Mesendoderm (in vitro differentiated cells): ENCODE measurements around the gene ADGRG3.
A peak's percentile ranks its signal among the peaks of the same experiment; 100 is the strongest.
"Not testable (repeated sequence)": the region's sequence is repeated elsewhere in the genome, so short reads cannot be mapped to it uniquely, and the experiment has no call there.

Source experiments
- DNase-seq: peaks from one replicate; pipeline ENCODE4 v3.0.0; 2013
- H2AK5ac ChIP-seq: 2 replicates; pipeline ENCODE4 v1.6.1; 2013; ENCODE audit warnings: low read length, inconsistent platforms
- H2BK120ac ChIP-seq: 2 replicates; pipeline ENCODE4 v1.6.1; 2013; ENCODE audit warnings: low read depth, mild to moderate bottlenecking, low read length, moderate library complexity, mixed read lengths
- H2BK15ac ChIP-seq: replicated peaks from 2 replicates; pipeline ENCODE4 v1.6.1; 2013; ENCODE audit warnings: low read depth, mild to moderate bottlenecking, moderate library complexity
- H2BK5ac ChIP-seq: 2 replicates; pipeline ENCODE4 v1.6.1; 2013; ENCODE audit warnings: low read length, inconsistent platforms
- H3K18ac ChIP-seq: 2 replicates; pipeline ENCODE4 v1.6.1; 2013; ENCODE audit warnings: mild to moderate bottlenecking, low read length, mixed read lengths
- H3K23ac ChIP-seq: one replicate; pipeline ENCODE4 v1.6.1; 2013; ENCODE audit warnings: low read length
- H3K27ac ChIP-seq: 2 replicates; pipeline ENCODE4 v1.5.1; 2013; ENCODE audit warnings: low read depth, mild to moderate bottlenecking, inconsistent platforms, low read length, moderate library complexity
- H3K27me3 ChIP-seq: 2 replicates; pipeline ENCODE4 v1.6.1; 2013; ENCODE audit warnings: low read length, control low read depth, mild to moderate bottlenecking, inconsistent platforms; ENCODE audit not compliant: insufficient read depth, poor library complexity
- H3K36me3 ChIP-seq: 2 replicates; pipeline ENCODE4 v1.6.1; 2013; ENCODE audit warnings: low read length, inconsistent platforms; ENCODE audit not compliant: control insufficient read depth, insufficient read depth
- H3K4ac ChIP-seq: one replicate; pipeline ENCODE4 v1.6.1; 2013; ENCODE audit warnings: low read depth, mild to moderate bottlenecking, low read length, moderate library complexity
- H3K4me1 ChIP-seq: 2 replicates; pipeline ENCODE4 v1.6.1; 2013; ENCODE audit warnings: low read depth, low read length, inconsistent platforms; ENCODE audit not compliant: control insufficient read depth
- H3K4me2 ChIP-seq: 2 replicates; pipeline ENCODE4 v1.6.1; 2013; ENCODE audit warnings: low read length
- H3K4me3 ChIP-seq: 2 replicates; pipeline ENCODE4 v1.5.1; 2013; ENCODE audit warnings: mild to moderate bottlenecking, low read length
- H3K56ac ChIP-seq: one replicate; pipeline ENCODE4 v1.6.1; 2013; ENCODE audit warnings: low read length
- H3K79me1 ChIP-seq: 2 replicates; pipeline ENCODE4 v1.6.1; 2013; ENCODE audit warnings: low read length, inconsistent platforms
- H3K79me2 ChIP-seq: 2 replicates; pipeline ENCODE4 v1.6.1; 2013; ENCODE audit warnings: mild to moderate bottlenecking, low read length; ENCODE audit not compliant: control insufficient read depth, insufficient read depth
- H3K9ac ChIP-seq: 2 replicates; pipeline ENCODE4 v1.6.1; 2013; ENCODE audit warnings: low read length, inconsistent platforms
- H4K5ac ChIP-seq: one replicate; pipeline ENCODE4 v1.6.1; 2013; ENCODE audit warnings: low read length
- H4K8ac ChIP-seq: one replicate; pipeline ENCODE4 v1.6.1; 2013; ENCODE audit warnings: low read depth, mild to moderate bottlenecking, control low read depth, low read length, moderate library complexity
- WGBS: extraction: QIAGEN DNeasy Blood & Tissue Kit; methylation state at CpG from one replicate; pipeline ENCODE4 v1.1.7; 2013; ENCODE audit warnings: low lambda C conversion rate, missing lambda C conversion rate; ENCODE audit not compliant: insufficient coverage; ENCODE audit errors: extremely low coverage; 5-methylcytosine and 5-hydroxymethylcytosine counted together

The ADGRG3 gene

GRCh38 chr16:57667526-57668262, 412 bp upstream of the ADGRG3 start:
- H3K23ac ChIP-seq: no peak overlapping the region
- peak; percentile 78 for DNase-seq
- H4K5ac ChIP-seq: no peak overlapping the region
- no peaks in the 10 kb centered on the region for H3K36me3 ChIP-seq
- no peak overlapping the region for H3K27ac ChIP-seq
- no peaks in the 10 kb centered on the region for H3K79me2 ChIP-seq
- H3K4me3 ChIP-seq: no peak overlapping the region
- no CpG with 5 or more reads among the region's 17 CpGs for WGBS
- H3K4ac ChIP-seq: no peak overlapping the region
- H3K27me3 ChIP-seq: no peaks in the 10 kb centered on the region
- H2BK15ac ChIP-seq: no peak overlapping the region
- no peak overlapping the region for H3K18ac ChIP-seq
- no peak overlapping the region for H2AK5ac ChIP-seq
- peak overlapping the region; percentile 65 for H3K56ac ChIP-seq
- no peaks in the 10 kb centered on the region for H3K4me1 ChIP-seq
- no peak overlapping the region for H3K9ac ChIP-seq
- no peak overlapping the region for H4K8ac ChIP-seq
- H3K4me2 ChIP-seq: no peak overlapping the region
- peak overlapping the region; percentile 24 for H2BK5ac ChIP-seq
- no peak overlapping the region for H2BK120ac ChIP-seq
- H3K79me1 ChIP-seq: no peaks in the 10 kb centered on the region

GRCh38 chr16:57668630-57669475, 747 bp downstream of the ADGRG3 start:
- H3K79me2 ChIP-seq: no peaks in the 10 kb centered on the region
- H3K4me3 ChIP-seq: no peak overlapping the region
- no peak overlapping the region for H3K9ac ChIP-seq
- no peak overlapping the region for H4K5ac ChIP-seq
- no peak overlapping the region for H3K18ac ChIP-seq
- no peak overlapping the region for H3K56ac ChIP-seq
- no peaks in the 10 kb centered on the region for H3K27me3 ChIP-seq
- no peak overlapping the region for H3K23ac ChIP-seq
- H4K8ac ChIP-seq: no peak overlapping the region
- H2AK5ac ChIP-seq: no peak overlapping the region
- no peaks in the 10 kb centered on the region for H3K36me3 ChIP-seq
- WGBS: no CpG with 5 or more reads among the region's 20 CpGs
- no peaks in the 10 kb centered on the region for H3K4me1 ChIP-seq
- H2BK5ac ChIP-seq: no peak overlapping the region
- no peak overlapping the region for H2BK15ac ChIP-seq
- H2BK120ac ChIP-seq: no peak overlapping the region
- H3K4ac ChIP-seq: no peak overlapping the region
- no peak overlapping the region for H3K27ac ChIP-seq
- DNase-seq: no peak
- H3K79me1 ChIP-seq: no peaks in the 10 kb centered on the region
- no peak overlapping the region for H3K4me2 ChIP-seq

- H3K23ac ChIP-seq: no peak overlapping the region
- no peak overlapping the region for H3K9ac ChIP-seq
- H3K79me1 ChIP-seq: no peaks in the 10 kb centered on the region
- WGBS: no CpG with 5 or more reads among the region's 12 CpGs
- H3K4me3 ChIP-seq: no peak overlapping the region
- no peak overlapping the region for H2BK15ac ChIP-seq
- H3K79me2 ChIP-seq: no peaks in the 10 kb centered on the region
- no peak overlapping the region for H3K56ac ChIP-seq
- no peak overlapping the region for H3K27ac ChIP-seq
- H2AK5ac ChIP-seq: no peak overlapping the region
- H3K4ac ChIP-seq: no peak overlapping the region
- no peaks in the 10 kb centered on the region for H3K27me3 ChIP-seq
- no peak overlapping the region for H2BK120ac ChIP-seq
- no peak overlapping the region for H3K18ac ChIP-seq
- H3K4me2 ChIP-seq: no peak overlapping the region
- H4K5ac ChIP-seq: no peak overlapping the region
- H3K36me3 ChIP-seq: no peaks in the 10 kb centered on the region
- H2BK5ac ChIP-seq: no peak overlapping the region
- no peak for DNase-seq
- H3K4me1 ChIP-seq: no peaks in the 10 kb centered on the region
- no peak overlapping the region for H4K8ac ChIP-seq
These were observed 1.5 kb downstream of the ADGRG3 start for GRCh38 chr16:57669476-57670162.

GRCh38 chr16:57670196-57670595, 2.1 kb downstream of the ADGRG3 start:
- Histone ChIP-seq H2BK15ac (no peak overlapping the region), H3K36me3 (no peaks in the 10 kb centered on the region), H3K4me2 (no peak overlapping the region), H3K4ac (no peak overlapping the region), H3K4me3 (no peak overlapping the region), H3K27ac (no peak overlapping the region), H3K18ac (no peak overlapping the region), H3K79me1 (no peaks in the 10 kb centered on the region), H2BK5ac (no peak overlapping the region), H3K56ac (no peak overlapping the region), H2AK5ac (no peak overlapping the region), H3K27me3 (no peaks in the 10 kb centered on the region), H3K9ac (no peak overlapping the region), H2BK120ac (no peak overlapping the region), H3K23ac (no peak overlapping the region), H4K8ac (no peak overlapping the region), H3K79me2 (no peaks in the 10 kb centered on the region), H4K5ac (no peak overlapping the region), H3K4me1 (no peaks in the 10 kb centered on the region)
- no peak for DNase-seq
- no CpG with 5 or more reads among the region's 4 CpGs for WGBS

- H3K79me1 ChIP-seq, H4K5ac ChIP-seq, H3K23ac ChIP-seq, H3K4ac ChIP-seq, H3K36me3 ChIP-seq, H3K4me3 ChIP-seq, H3K56ac ChIP-seq, H2BK15ac ChIP-seq, H2BK5ac ChIP-seq, H2BK120ac ChIP-seq, H3K4me2 ChIP-seq, H3K4me1 ChIP-seq, H3K27ac ChIP-seq, H3K18ac ChIP-seq, H3K79me2 ChIP-seq, H2AK5ac ChIP-seq, H4K8ac ChIP-seq, H3K27me3 ChIP-seq, H3K9ac ChIP-seq, DNase-seq: not testable (repeated sequence)
- WGBS: no CpG with 5 or more reads among the region's 7 CpGs
These were observed 3.3 kb downstream of the ADGRG3 start for GRCh38 chr16:57671451-57671850.
